GM18517 (cell line): ENCODE results near the gene TRAPPC10.

Experiments used
- ATAC-seq: cut with Tn5 transposase; IDR thresholded peaks from one replicate; pipeline ENCODE4 v1.9.1; 2021; ENCODE audit warnings: mild to moderate bottlenecking, moderate library complexity; ENCODE audit not compliant: unreplicated experiment

The TRAPPC10 gene

GRCh38 chr21:44011579-44012473, at the start of gene TRAPPC10:
TSS of gene TRAPPC10 (plus strand) at chr21:44012309. CDS start at chr21:44012494, 185 bp downstream.
- peak; percentile 50 for ATAC-seq

- no peak for ATAC-seq
These were observed 46.1 kb upstream of the TRAPPC10 start for GRCh38 chr21:43965911-43966585.

- no peak for ATAC-seq
These were observed 45.1 kb upstream of the TRAPPC10 start for GRCh38 chr21:43966946-43967512.

GRCh38 chr21:43967981-43968380, 44.1 kb upstream of the TRAPPC10 start:
- no peak for ATAC-seq

GRCh38 chr21:43968410-43969114, 43.5 kb upstream of the TRAPPC10 start:
- no peak for ATAC-seq

- ATAC-seq: no peak
These were observed 43.0 kb upstream of the TRAPPC10 start for GRCh38 chr21:43969115-43969444.

GRCh38 chr21:43970551-43970950, 41.6 kb upstream of the TRAPPC10 start:
- ATAC-seq: no peak

GRCh38 chr21:43971201-43971991, 40.7 kb upstream of the TRAPPC10 start:
- no peak for ATAC-seq

- ATAC-seq: no peak
These were observed 40.2 kb upstream of the TRAPPC10 start for GRCh38 chr21:43971992-43972255.

GRCh38 chr21:43972850-43973633, 39.1 kb upstream of the TRAPPC10 start:
- no peak for ATAC-seq

- no peak for ATAC-seq
These were observed 38.5 kb upstream of the TRAPPC10 start for GRCh38 chr21:43973634-43973955.

- no peak for ATAC-seq
These were observed 37.2 kb upstream of the TRAPPC10 start for GRCh38 chr21:43974791-43975468.

- ATAC-seq: no peak
These were observed 36.5 kb upstream of the TRAPPC10 start for GRCh38 chr21:43975469-43976098.

GRCh38 chr21:43976661-43977060, 35.4 kb upstream of the TRAPPC10 start:
- ATAC-seq: no peak

GRCh38 chr21:43978060-43978459, 34.0 kb upstream of the TRAPPC10 start:
- no peak for ATAC-seq

GRCh38 chr21:43979654-43980053, 32.5 kb upstream of the TRAPPC10 start:
- ATAC-seq: no peak

- no peak for ATAC-seq
These were observed 30.8 kb upstream of the TRAPPC10 start for GRCh38 chr21:43981151-43981870.

GRCh38 chr21:43981871-43982210, 30.3 kb upstream of the TRAPPC10 start:
- ATAC-seq: no peak
